Measurements from ENCODE around the gene CGB8.

DNA sequence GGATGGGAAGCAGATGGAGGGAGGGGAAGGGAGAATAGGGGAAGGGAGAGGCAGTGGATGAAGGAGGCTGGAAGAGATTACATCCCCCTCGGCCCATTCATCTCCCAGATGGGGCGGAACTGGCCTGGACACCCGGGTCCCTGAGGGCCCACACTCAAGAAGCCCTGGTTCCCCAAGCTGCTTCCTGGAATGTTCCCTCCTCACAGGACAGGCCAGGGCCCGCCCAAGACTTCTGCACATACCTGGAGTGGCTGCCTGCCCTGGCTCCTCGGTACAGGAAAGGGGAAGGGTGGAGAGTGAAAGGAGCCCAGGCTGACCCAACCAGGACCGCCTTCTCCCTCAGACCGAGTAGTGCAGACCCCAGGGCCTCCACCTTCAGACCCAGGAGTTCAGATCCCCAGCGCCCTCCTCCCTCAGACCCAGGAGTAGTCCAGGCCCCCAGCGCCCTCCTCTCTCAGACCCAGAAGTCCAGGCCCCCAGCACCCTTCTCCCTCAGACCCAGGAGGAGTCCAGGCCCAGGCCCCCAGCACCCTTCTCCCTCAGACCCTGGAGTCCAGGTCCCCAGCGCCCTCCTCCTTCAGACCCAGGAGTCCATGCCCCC is 15.2 kb upstream of the CGB8 start:
- TF ChIP-seq EZH2phosphoT487 (IDR thresholded peaks at IDR 0.05; ENCODE audit: low read length) = no peak
- TF ChIP-seq, protein P1, sequence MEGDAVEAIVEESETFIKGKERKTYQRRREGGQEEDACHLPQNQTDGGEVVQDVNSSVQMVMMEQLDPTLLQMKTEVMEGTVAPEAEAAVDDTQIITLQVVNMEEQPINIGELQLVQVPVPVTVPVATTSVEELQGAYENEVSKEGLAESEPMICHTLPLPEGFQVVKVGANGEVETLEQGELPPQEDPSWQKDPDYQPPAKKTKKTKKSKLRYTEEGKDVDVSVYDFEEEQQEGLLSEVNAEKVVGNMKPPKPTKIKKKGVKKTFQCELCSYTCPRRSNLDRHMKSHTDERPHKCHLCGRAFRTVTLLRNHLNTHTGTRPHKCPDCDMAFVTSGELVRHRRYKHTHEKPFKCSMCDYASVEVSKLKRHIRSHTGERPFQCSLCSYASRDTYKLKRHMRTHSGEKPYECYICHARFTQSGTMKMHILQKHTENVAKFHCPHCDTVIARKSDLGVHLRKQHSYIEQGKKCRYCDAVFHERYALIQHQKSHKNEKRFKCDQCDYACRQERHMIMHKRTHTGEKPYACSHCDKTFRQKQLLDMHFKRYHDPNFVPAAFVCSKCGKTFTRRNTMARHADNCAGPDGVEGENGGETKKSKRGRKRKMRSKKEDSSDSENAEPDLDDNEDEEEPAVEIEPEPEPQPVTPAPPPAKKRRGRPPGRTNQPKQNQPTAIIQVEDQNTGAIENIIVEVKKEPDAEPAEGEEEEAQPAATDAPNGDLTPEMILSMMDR (IDR thresholded peaks at IDR 0.05; ENCODE audit: low read length) = no peak
